GM19372 (cell line): ENCODE data around the gene AIP.
A peak's percentile ranks its signal among the peaks of the same experiment; 100 is the strongest.
"Not testable (repeated sequence)": the region's sequence is repeated elsewhere in the genome, so short reads cannot be mapped to it uniquely, and the experiment has no call there.

Experiments
- ATAC-seq: cut with Tn5 transposase; IDR thresholded peaks from one replicate; pipeline ENCODE4 v1.9.1; 2021; ENCODE audit warnings: mild to moderate bottlenecking, low read depth, moderate library complexity; ENCODE audit not compliant: unreplicated experiment

The AIP gene

GRCh38 chr11:67504005-67504949, 21.5 kb downstream of the AIP start:
- ATAC-seq = no peak

DNA sequence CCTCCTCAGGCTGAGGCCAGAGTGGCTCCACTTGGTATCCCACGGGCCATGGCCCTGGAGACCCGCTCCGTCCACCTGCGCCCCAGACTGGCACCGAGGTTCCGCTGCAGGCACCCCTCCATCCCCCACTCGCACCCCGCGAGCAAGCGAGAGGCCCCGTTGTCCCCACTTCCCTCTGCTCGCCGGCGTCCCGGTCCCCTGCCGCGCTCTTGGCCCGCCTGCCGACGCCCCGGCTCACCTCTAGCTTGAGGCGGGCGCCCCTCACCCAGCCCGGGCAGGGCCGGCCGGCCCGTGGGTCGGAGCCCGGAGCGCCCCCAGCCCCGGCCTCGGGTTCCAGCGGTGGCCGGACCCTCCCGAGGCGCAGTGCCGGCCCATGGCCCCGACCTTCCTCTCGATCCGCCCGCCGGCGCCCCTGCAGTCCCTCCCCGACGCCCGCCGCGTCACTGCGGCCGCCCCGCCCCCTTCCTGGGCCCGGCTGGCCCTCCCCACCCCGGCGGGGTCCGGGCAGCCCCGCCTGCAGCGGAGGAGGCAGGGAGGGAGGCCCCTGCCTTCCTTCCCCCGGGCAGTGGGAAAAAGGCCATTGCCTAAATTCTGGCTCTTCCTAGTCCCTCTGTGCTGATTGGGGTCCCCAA, 22.2 kb downstream of the AIP start, which contains the start of gene PITPNM1:
TSS of gene PITPNM1 (minus strand) at position 414 of the 632 bp plus-strand sequence. CDS start 1,183 bp downstream, outside the sequence.
- ATAC-seq = no peak

DNA sequence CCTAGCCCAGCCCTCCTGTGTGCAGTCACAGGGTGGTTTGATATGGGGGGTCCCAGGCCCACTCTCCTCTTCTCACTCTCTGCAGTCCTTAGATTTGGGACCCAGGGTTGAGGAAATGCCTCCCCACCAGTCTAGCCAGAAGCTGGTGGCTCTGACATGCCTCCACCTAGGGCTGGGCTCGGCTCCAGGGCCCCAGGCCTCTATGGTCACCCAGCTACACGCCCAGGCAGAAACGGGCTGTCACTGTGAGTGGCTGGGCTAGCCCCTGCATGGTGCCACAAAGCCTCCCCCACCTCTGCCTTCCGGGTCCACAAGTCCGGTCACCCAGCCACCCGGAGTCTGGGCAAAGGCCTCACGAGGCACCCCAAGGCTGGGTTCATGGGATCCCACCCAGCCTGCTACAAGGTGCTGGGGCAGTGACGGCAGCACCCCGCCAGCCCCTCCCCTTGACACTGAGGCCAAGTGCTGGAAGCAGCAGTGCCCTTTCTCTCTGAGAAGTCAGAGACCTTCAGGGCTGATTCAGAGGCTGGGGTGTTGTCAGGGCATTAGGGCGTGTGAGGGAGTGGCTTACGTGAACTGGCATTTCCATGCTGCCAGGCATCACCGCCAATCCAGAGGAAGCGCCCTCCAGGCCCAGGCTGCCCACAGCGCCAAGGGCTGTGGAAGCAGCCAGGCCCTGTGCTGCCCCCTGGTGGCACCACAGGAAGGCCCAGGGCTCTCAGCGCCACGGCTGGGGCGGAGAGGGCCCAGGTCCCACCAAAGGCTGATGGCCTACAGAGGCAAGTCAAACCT, 23.0 kb downstream of the AIP start:
- ATAC-seq = no peak

DNA sequence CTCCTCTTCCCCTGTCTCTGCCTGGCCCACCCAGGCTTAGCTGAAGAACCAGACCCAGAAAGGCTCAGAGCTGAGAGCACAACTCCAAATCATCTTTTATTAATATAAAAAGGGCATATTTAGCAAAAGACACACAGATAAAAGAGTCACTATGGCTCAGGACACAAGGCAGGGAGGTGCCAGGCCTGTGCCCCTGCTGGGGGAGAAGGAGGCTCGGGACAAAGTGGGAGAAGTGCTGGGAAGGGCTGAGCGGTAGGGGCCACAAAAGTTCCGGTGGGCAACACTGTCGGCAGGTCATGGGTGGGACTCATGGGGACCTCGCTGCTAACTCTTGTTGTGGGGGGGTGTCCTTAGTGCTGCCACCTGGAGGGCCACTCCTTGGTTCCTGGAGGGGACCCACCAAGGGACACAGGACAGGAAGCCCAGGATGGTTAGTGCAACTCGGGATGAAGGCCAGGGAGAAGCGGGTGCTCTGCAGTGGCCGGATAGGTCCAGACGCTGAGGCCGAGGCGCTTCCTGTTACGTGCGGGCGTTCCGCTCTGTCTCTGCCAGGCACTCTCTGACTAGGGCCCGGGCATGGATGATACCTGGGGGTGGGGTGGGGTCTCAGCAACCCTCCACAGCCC, 23.7 kb downstream of the AIP start:
- ATAC-seq = no peak

- ATAC-seq = no peak
These were observed 24.5 kb downstream of the AIP start for GRCh38 chr11:67507242-67507863.

- peak; percentile 70 for ATAC-seq
These were observed 25.1 kb downstream of the AIP start, which contains the start of gene CDK2AP2 for GRCh38 chr11:67507864-67508485. TSS of gene CDK2AP2 (minus strand) at chr11:67508162. CDS start at chr11:67508082, 80 bp downstream.

DNA sequence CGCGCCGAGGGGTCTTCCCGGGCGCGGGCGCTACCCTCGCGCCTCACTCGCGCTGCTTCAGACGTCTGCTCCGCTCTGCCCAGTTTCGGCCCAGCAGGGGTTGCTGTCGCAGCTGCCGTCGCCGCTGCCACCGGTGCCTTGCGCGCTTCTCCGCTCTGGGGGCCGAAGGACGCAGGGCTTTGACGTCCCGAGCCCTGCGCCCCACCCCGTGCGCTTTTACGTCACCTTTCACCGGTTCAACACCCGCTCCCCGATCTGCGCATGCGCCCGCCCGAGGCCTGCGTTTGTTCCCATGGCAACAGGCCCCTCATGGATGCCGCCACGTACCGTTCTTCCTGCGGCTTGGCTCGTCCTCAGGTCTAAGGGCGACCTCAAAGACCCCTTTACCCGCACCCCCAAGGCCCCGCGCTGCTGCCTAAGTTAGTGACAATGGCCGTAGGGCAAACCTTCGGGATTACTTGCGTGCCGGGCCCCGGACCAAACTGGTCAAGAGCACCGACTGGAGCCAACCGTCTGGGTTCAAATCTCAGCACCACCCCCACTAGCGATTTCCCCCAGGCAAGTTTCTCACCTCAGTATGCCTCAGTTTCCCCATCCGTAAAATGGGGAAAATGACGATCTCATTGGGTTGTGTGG, 25.8 kb downstream of the AIP start:
- ATAC-seq = peak; percentile 34

- ATAC-seq = no peak
These were observed 27.2 kb downstream of the AIP start for GRCh38 chr11:67510023-67510345.

DNA sequence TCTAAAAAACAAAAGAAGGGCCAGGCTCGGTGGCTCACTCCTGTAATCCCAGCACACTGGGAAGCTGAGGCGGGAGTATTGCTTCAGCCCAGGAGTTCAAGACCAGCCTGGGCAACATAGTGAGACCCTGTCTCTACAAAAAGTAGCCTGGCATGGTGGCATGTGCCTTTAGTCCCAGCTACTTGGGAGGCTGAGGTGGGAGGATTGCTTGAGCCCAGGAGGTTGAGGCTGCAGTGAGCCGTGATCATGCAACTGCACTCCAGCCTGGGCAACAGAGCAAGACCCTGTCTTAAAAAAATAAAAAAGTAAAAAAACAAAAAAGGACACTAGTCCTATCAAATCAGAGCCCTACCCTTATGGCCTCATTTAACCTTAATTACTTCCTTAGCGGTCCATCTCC, 28.7 kb downstream of the AIP start:
- not testable (repeated sequence) for ATAC-seq

DNA sequence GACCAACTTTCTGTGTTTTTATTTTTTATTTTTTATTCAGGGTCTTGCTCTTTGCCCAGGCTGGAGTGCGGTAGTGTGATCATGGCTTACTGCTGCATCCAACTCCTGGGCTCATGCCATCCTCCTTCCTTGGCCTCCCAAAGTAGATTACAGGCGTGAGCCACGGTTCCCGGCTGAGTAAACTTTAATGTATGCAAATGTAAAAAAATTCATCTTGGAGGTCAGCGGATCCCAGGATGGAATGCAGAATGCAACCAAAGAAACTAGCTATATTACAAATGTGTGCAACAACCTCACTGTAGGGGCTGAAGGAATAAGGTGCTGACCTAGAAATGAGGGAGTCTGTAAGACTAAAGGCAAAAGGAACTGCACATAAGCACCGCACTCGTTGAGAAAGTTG, 31.3 kb downstream of the AIP start:
- ATAC-seq = no peak

- ATAC-seq = no peak
These were observed 34.0 kb downstream of the AIP start for GRCh38 chr11:67516806-67517205.

GRCh38 chr11:67517784-67518552, 35.1 kb downstream of the AIP start:
- ATAC-seq = no peak

DNA sequence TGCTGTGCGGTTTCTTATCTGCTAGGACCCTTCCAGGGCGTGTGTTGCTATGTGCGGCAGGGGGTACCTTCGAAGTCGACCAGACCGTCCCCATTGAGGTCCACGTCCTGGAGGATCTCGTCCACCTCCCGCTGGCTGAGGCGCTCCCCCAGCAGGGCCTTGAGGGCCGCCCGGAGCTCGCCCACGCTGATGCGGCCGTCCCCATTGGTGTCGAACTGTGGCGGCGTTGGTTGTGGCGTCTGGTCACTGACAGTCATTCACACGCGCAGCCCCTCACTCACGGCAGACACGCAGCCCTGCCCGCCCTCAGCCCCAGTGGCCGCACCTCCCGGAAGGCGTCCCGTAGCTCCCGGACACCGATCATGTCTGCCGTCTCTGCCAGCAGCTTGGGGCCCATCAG, 36.9 kb downstream of the AIP start:
- ATAC-seq = no peak

GRCh38 chr11:67520856-67521824, 38.3 kb downstream of the AIP start:
- no peak for ATAC-seq

- no peak for ATAC-seq
These were observed 39.1 kb downstream of the AIP start for GRCh38 chr11:67521924-67522323.

DNA sequence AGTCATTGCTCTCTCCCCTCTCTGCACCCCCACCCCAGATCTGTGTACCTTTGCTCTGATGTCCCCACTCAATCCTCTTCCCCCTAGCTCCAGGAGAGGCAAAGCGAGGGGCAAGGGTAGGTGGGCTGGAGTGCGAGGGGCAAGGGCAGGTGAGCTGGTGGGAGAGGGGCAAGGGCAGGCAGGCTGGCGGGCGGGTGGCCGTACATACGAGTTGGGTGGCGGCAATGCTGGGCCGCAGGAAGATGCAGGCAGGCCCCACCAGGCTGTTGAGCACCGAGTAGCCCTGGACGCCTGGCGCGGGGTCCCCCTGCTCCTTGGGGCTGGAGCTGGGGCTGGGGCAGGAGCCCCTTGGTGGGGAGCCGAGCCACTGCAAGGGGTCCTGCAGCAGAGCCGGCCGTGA, 39.5 kb downstream of the AIP start:
- ATAC-seq = no peak

DNA sequence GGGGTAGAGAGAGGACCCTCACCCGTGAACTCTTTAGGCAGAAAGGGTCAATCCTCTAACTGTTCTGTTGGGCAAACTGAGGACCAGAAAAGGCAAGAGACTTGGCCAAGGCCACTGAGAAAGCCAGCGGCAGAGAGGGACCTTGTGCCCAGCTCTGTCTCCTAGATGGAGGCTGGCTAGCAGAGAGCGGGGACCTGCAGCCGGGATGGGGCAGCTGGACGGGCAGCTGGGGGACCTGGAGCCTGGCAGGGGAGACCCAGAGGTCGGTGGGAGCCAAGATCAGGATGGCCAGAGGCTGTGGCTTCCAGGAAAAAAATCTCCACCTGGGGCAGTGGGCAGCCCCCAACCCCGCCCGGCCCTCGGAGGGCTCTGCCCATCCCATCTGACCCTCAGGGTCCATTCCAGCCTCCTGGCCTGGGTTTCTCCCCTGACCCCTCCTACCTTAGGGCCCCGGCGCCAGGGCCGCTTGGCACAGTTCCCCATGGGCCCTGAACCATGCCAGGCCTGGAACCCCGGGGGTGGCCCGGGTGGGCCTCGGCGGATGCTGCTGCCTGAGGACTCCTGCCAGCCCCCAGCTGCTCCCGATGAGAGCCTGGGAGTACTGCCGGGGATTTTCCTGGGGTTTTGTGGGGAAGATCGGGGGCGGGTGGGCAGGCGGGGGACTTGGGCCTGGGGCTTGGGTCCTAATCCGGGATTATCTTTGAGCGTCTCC, 40.2 kb downstream of the AIP start, which contains the start of gene CABP2:
TSS of gene CABP2 (minus strand) at position 603 of the 712 bp plus-strand sequence. CDS start at position 483, 120 bp downstream.
- no peak for ATAC-seq
